Stimulated activated naive CD8-positive, alpha-beta T cell treated with anti-CD3 and anti-CD28 coated beads, Interleukin-15, Interleukin-2, amounts not matched to agents 100 ng/mL and 50 ng/mL, for 24 hours (primary cell): Measurements from ENCODE around the gene NOM1.
A peak's percentile ranks its signal among the peaks of the same experiment; 100 is the strongest.

Experiments
- H3K27ac Mint-ChIP-seq: one replicate; pipeline ENCODE4 v1.8.0; 2021; ENCODE audit warnings: mild to moderate bottlenecking, mixed read lengths
- H3K27me3 Mint-ChIP-seq: one replicate; pipeline ENCODE4 v1.8.0; 2021; ENCODE audit warnings: mixed read lengths
- H3K36me3 Mint-ChIP-seq: one replicate; pipeline ENCODE4 v1.8.0; 2021; ENCODE audit warnings: low read depth, mixed read lengths
- H3K4me1 Mint-ChIP-seq: one replicate; pipeline ENCODE4 v1.8.0; 2021; ENCODE audit warnings: low read depth, mixed read lengths
- H3K4me3 Mint-ChIP-seq: one replicate; pipeline ENCODE4 v1.8.0; 2021; ENCODE audit warnings: mild to moderate bottlenecking, mixed read lengths
- H3K9me3 Mint-ChIP-seq: one replicate; pipeline ENCODE4 v1.8.0; 2021; ENCODE audit warnings: mixed read lengths

NOM1 gene

DNA sequence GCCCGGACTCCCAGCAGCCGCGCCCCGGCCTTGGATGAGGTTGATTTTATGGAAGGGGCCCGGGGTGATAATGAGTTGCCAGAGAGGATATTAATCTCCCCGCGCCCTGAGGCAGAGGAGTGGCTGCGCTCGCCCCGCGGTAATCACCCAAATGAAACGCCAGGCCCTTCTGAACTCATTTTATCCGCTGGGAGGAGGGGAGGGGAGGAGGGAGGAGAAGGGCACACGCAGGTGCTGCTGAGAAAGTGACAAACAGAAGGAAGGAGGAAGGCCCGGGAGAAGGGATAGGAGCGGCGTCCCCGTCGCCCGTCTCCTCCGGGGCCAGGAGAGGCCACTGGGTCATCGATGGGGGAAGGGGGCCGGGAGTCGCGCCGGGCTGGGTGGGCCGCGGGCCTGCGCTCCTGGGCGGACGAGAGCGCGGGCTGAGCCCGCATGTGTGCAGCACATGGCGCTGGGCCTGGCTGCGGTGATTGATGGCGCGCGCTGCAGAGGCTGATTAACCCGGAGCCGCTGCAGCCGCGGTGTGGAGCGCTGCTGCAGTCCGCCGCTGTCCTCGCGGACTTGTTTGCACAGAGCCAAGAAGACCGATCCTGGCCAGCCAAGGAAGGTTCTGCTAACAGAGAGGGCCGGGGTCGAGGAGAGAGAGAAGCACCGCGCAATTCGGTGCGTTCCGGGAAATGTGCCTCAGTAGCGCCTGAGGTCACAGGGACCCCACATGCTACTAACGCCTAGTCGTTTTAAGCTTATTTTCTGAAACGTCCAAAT is 54.4 kb downstream of the NOM1 start:
- Mint-ChIP-seq H3K36me3 (no peaks in the 10 kb centered on the region), H3K27me3 (peaks cover 72% of the 10 kb centered on the region), H3K4me1 (peaks cover 32% of the 10 kb centered on the region), H3K27ac (peak overlapping the region; percentile 31), H3K4me3 (no peak overlapping the region), H3K9me3 (no peaks in the 10 kb centered on the region)

DNA sequence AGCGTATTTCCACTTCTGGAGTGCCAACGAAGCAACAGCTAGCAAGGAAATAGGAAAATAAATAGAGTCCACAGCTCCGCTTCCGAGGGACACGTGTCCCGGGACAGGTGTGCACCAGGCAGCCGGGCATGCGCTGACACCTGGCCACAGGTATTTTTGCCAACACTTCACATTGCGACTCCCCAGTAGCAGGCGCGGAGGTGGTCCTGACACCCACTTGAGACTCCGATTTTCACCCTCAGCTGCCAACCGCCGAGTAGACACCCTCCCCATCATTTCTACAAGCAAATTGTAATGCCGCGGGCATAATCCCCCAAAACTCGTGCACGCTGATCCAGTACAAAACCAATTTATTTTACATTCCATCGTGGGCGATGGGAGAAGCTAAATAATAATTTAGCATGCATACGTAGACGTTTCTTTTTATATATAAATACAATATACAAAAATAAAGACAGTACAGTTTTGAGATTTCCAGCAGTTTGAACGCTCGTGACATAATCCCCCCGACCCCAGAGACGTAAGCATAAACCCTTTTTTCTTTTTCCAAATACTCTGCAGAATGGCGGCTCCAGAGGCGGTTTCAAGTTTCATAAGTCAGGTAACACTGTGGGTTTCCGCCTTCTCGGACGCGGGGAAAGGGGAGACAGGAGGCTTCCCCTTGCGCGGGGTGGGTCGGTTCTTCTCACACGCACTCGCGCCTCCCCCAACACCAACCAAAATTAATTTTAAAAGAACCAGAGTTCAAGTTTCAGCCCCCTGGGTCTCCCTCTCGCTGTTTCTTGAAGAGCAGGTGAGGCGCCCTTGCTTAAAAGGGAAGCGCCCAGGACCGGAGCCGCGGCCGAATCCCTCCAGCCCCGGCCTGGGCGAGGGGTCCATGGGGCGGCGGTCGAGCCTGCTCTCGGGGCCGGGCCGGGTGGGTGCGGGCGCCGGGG is 55.3 kb downstream of the NOM1 start:
- H3K27ac Mint-ChIP-seq = peak overlapping the region; percentile 31
- H3K36me3 Mint-ChIP-seq = no peaks in the 10 kb centered on the region
- peaks cover 73% of the 10 kb centered on the region for H3K27me3 Mint-ChIP-seq
- no peaks in the 10 kb centered on the region for H3K9me3 Mint-ChIP-seq
- no peak overlapping the region for H3K4me3 Mint-ChIP-seq
- H3K4me1 Mint-ChIP-seq = peaks cover 28% of the 10 kb centered on the region

DNA sequence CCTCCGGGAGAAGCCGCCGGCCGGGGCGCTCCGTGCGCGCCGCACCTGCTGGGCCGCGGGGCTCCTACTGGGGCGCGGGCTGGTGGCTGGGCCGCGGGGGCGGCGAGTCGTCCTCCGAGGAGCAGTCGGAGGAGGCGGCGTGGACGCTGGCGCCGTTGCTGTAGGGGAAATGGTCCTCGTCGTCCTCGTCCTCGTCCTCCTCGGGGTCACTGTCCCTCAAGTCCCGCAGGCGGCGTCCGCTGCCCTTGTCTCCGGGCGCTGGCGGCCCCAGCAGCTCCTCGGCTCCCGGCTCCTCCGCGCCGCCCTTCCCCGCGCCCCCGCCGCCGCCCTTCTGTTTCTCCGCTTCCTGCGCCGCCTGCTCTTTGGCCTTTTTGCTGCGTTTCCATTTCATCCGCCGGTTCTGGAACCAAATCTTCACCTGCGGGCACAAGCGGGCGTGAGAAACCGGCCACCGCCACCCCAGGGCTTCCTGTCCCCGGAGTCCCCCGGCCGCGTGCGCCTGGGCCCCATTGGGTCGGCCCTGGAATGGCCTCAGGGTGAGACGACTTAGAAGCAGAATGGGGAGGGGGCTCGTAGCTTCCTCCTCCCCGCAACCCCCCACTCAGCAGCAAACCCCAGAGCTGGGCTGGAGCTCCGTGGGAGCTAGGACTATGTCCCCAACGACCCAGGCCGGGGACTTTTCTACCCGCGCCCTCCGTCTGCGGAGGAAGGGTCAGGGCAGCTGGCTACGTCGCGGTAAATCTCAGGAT is 56.1 kb downstream of the NOM1 start:
- no peak overlapping the region for H3K4me3 Mint-ChIP-seq
- no peaks in the 10 kb centered on the region for H3K9me3 Mint-ChIP-seq

DNA sequence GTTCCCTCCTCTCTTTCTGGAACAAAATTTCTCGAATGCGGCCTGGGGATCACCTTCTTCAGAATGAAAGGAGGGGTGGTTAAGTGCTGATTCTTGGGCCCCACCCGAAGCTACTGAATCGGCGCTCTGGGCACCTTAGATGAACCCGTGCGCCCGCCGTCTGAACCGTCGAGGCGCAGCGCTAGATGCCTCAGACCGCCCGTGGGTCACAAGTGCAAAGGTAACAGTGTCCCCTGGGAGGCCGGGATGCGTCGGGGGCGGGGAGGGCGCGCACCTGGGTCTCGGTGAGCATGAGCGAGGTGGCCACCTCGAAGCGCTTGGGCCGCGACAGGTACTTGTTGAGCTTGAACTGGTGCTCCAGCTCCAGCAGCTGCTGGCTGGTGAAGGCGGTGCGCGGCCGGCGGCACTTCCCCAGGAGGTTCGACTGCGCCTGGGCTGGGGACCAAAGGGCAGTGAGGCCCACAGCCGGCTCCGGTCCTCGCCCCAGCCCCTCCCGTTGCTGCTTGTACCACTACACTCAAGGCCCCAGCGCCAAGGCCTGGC is 56.8 kb downstream of the NOM1 start:
- H3K4me1 Mint-ChIP-seq = peaks cover 21% of the 10 kb centered on the region
- peaks cover 68% of the 10 kb centered on the region for H3K27me3 Mint-ChIP-seq
- no peak overlapping the region for H3K27ac Mint-ChIP-seq
- H3K9me3 Mint-ChIP-seq = no peaks in the 10 kb centered on the region
- no peak overlapping the region for H3K4me3 Mint-ChIP-seq
- no peaks in the 10 kb centered on the region for H3K36me3 Mint-ChIP-seq

More for the DNA sequence above, 56.1 kb downstream of the NOM1 start:
- no peak overlapping the region for H3K27ac Mint-ChIP-seq
- peaks cover 72% of the 10 kb centered on the region for H3K27me3 Mint-ChIP-seq
- H3K4me1 Mint-ChIP-seq = peaks cover 24% of the 10 kb centered on the region
- H3K36me3 Mint-ChIP-seq = no peaks in the 10 kb centered on the region

DNA sequence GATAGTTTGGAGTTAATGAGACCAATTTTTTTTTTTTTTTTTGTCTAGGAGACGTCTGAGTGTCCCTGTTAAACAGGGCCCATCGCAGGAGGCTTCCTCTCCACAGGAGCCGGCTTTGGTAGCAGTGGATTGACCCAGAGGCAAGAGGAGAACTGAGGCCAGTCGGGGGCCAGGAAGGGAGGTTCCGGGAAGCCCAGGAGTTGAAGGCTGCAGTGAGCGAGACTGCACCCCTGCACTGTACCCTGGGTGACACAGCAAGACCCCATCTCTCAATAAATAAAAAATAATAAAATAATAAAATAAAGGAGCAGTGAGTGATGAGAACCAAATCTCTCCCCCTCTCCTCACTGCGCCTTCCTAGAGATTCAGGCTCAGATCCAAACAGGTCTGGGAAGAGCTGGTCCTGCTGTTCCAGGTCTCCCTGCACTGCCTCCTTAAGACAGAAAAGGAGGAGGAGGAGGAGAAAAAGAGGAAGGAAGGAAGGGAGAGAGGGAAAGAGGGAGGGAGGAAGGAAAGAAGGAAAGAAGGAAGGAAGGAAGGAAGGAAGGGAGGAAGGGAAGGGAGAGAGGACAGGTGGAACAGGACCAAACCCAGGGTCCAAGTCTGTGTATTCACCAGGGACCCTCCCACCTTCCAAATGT is 57.4 kb downstream of the NOM1 start:
- Mint-ChIP-seq H3K4me3 (no peak overlapping the region), H3K4me1 (peaks cover 25% of the 10 kb centered on the region), H3K27me3 (peaks cover 68% of the 10 kb centered on the region), H3K36me3 (no peaks in the 10 kb centered on the region), H3K9me3 (no peaks in the 10 kb centered on the region), H3K27ac (no peak overlapping the region)

DNA sequence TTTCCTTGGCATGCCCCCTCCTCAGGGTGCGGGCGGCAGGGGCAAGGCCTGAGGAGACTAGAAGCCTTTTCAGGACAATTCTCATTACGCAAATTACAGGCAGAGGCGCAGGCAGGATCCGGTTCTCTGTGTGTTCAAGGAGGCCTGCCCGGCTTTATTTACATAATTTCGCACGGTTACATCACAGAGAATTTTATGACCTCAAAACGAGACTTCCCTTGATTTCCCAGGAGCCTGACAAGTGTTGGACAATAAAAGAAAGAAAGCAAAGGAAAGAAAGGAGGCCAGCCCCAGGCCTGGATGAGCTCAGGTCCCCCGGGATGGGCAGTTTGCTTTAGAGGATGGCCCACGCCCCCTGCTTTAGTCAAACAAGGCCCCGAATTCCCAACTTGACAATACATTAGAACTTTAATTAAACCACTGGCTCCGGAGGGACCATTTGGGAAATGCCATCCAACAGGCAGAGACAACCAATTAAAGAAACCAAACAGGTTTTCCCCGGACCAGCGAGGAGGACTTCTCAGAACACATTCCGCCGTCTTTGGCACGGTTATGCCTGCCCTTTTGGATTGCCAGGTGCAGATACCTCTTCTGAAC is 58.1 kb downstream of the NOM1 start:
- Mint-ChIP-seq H3K4me3 (no peak overlapping the region), H3K4me1 (peaks cover 24% of the 10 kb centered on the region), H3K9me3 (no peaks in the 10 kb centered on the region), H3K27ac (no peak overlapping the region), H3K27me3 (peaks cover 70% of the 10 kb centered on the region), H3K36me3 (no peaks in the 10 kb centered on the region)

DNA sequence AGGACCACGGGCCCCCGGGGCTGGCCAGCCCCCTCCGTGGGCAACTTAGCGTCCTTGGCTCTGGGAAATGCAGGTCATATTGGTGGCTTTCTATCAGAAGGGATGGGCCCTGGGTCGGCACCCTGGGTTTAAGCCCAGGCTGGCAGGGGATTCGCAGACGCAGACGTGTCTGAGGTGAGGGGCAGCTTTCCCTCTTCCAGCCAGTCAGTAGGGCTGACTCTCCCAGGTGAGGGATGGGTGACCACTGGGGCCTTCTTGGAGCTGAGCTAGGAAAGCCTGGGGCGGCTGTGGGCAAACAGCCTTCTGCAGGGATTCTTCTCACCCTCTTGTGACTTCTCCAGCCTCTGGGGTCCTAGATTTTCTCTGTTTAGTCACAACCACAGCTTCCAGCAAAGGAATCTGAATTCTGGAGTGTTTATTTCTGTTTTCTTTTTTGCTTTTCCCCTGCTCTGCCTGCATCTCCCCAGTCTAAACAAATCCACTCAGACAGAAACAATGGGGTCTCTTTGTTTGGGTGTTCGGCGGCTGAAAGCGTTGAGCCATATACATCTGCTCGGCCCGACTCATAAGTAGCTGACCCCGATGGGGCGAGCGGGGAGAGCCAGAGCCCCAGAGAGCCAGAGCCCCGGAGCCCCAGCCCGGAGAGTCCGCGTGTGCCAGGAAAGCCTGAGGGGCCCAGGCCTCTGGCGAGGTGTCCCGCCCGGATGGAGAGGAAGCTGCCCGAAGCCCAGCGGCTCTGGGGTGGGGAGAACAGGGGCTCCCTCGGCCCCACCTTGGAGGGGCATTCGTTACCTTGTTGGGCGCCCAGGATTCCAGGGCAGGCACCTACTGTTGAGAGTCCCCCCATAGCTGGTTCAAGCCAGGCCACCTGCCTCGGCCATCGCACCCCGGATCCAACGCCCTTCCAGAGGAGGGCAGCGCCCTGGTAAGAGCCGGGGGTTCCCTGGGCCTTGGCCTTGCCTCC is 59.0 kb downstream of the NOM1 start:
- Mint-ChIP-seq H3K4me3 (no peak overlapping the region), H3K9me3 (no peaks in the 10 kb centered on the region), H3K36me3 (no peaks in the 10 kb centered on the region), H3K4me1 (peaks cover 24% of the 10 kb centered on the region), H3K27me3 (peaks cover 73% of the 10 kb centered on the region), H3K27ac (no peak overlapping the region)

DNA sequence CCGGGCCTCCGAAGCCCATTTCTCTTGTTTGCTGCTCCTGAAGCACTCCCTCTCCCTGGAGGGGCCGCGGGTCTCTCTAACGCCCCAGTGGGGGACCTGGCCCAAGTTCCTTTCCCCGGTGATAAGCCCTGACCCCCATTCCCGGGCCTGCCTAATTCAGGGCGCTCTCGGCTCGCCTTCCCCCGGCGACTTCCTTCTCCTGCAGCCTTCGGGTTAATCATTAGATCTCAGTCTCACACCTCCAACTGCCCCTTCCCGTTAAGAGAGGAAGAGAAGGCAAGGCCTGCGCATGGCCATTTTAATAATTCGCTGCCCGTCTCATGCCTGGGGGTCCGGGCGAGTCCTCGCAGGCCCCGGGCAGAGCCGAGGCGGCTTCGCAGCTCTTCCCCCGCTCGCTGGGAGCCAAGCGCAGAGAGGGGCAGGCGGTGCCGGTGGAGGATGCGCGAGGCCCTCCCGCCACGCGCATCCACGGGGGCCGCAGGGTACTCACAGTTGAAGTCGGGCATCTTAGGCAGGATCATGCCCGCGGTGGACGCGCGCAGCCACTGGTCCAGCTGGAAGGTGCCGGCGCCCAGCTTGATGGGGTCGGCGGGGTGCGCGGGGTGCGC is 59.8 kb downstream of the NOM1 start:
- Mint-ChIP-seq H3K36me3 (no peaks in the 10 kb centered on the region), H3K4me3 (peak overlapping the region; percentile 26), H3K9me3 (no peaks in the 10 kb centered on the region), H3K4me1 (peaks cover 21% of the 10 kb centered on the region), H3K27me3 (peaks cover 75% of the 10 kb centered on the region), H3K27ac (no peak overlapping the region)

DNA sequence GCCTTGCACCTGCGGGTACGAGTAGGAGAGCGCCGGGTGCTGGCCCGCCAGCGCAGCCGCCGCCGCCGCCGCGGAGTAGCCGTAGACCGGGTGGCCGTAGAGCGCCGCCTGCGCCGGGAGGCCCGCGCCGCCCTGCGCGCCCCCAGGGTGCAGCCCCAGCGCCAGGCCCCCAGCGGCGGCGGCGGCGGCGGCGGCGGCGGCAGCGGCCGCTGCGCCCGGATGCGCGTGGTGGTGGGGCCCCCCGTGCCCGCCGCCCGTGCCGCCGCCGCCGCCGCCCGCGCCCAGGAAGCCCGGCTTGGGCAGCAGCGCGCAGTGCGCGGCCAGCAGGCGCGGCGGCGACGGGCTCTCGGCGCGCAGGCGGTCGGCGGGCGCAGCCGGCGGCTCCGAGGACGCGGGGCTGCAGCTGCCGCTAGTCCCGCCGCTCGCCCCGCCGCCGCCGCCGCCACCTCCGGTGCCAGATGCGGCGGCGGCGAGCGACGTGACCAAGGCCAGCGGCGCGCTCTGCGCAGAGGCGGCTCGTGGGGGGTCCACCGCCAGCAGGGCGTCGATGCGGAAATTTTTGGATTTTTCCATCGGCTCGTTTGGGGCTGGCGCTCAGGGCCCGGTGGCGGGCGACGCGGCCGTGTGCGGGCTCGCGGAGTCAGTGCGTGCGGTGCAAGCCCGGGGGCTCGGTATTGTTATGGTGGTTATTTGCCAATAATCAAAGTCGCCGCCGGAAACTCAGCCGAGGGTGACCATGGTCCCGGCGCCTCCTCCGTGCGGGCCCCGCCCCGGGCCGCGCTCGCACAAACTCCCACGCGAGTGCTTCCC is 60.5 kb downstream of the NOM1 start:
- H3K27ac Mint-ChIP-seq = no peak overlapping the region
- peaks cover 14% of the 10 kb centered on the region for H3K4me1 Mint-ChIP-seq
- H3K36me3 Mint-ChIP-seq = no peaks in the 10 kb centered on the region
- H3K27me3 Mint-ChIP-seq = peaks cover 75% of the 10 kb centered on the region
- peak overlapping the region; percentile 26 for H3K4me3 Mint-ChIP-seq
- H3K9me3 Mint-ChIP-seq = no peaks in the 10 kb centered on the region

DNA sequence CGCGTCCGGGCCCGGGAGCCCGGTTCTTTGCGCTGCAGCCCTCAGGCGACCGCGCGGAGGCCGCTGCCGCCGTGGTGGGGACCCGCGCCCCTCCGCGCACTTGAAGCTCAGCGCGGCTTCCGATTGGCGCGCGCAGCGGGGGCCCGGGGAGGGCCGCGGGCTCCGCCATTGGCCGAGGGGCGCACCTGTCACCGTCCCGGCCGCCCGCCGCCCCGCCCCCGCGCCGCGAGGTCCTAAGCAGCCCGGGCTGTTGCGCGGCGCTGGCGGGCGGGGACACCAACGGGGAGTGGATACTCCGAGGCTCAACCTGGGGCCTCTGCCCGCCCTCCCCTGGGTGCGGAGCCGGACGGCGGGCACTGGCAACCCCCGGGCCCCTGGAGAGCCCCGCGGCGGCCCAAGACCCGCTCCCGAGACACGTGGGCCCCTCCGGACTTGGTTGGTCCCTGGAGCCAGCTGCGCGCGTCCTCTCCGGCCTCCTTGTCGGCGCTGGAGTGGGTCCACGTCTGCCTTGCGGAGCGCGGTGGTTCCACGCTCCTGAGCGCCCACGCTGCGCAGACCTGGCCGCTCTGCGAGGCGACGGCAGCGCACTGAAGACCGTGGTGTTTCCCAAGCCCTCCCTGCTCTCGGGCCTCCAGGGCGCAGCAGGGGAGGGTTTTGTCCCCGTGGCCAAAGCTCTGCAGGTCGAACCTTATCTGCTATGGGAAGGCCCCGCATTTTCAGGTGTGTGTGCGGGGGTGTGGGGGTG is 61.2 kb downstream of the NOM1 start, which contains the start of gene MNX1:
MNX1 (minus strand) TSS at position 76 of the 745 bp plus-strand sequence. CDS start 313 bp downstream, outside the sequence.
- H3K9me3 Mint-ChIP-seq = no peaks in the 10 kb centered on the region
- H3K4me1 Mint-ChIP-seq = peaks cover 13% of the 10 kb centered on the region
- no peaks in the 10 kb centered on the region for H3K36me3 Mint-ChIP-seq
- H3K27ac Mint-ChIP-seq = no peak within 1 kb of the TSS
- H3K4me3 Mint-ChIP-seq = peak within 1 kb of the TSS; percentile 56
- peaks cover 79% of the 10 kb centered on the region for H3K27me3 Mint-ChIP-seq

DNA sequence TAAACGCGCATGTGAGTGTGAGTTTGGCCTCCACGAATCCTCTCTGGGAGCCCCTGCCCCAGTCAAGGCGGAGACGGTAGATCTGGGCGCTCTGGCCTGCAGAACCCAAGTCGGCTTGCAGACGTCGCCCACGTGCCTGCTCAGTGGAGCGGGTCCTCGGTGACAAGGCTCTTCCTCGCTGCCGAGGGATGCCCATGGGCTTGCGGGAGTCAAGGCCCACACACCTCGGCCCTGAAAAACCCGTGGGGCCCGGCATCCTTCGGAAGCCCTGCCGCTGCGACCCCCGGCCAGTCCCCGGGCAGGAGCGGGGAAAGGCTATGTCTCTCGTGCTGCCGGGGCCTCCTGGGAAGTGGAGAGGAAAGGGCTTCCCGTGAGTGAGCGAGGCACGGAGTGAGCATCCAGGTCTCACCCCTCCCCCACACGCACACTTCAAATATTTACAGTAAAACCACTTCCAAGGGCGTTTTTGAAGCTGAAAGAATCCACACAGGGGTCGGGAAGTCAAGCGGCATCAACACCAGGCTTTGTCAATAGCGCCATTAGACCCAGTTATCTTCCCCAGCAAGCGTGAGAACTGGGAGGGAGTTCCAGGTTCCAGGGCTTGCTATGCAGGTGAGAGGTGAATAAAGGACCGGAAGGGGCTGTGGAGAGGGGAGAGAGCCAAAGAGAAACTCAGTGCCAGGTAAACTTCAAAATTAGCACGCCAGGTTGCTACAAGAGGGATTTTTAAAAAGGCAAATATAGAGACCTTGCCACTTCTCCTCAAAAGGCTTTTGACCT is 62.0 kb downstream of the NOM1 start:
- H3K9me3 Mint-ChIP-seq = no peaks in the 10 kb centered on the region
- peaks cover 81% of the 10 kb centered on the region for H3K27me3 Mint-ChIP-seq

More for the DNA sequence above, 62.0 kb downstream of the NOM1 start:
- H3K36me3 Mint-ChIP-seq = no peaks in the 10 kb centered on the region
- peaks cover 20% of the 10 kb centered on the region for H3K4me1 Mint-ChIP-seq
- no peak overlapping the region for H3K27ac Mint-ChIP-seq
- peak overlapping the region; percentile 56 for H3K4me3 Mint-ChIP-seq
